Fibroblast of lung (primary cell): ENCODE measurements around the gene NPIPA5. TPM values are rescaled to one million over a fixed set of nuclear protein-coding genes. Genes with fewer than 3 reads are reported as not detected.
"Not testable (repeated sequence)": the region's sequence is repeated elsewhere in the genome, so short reads cannot be mapped to it uniquely, and the experiment has no call there.

Experiments
- DNase-seq, 2 donors: peaks; one replicate each; pipeline versions ENCODE4 v3.0.0 to v3.0.0-alpha.2; 2010; ENCODE audit warnings: low read depth in 2 of 2
- H2AFZ ChIP-seq: 2 replicates; pipeline ENCODE4 v1.5.1; 2012; ENCODE audit warnings: low read length, control low read depth, inconsistent platforms
- H3K27ac ChIP-seq: 2 replicates; pipeline ENCODE4 v1.5.1; 2011; ENCODE audit warnings: low read length, control low read depth; ENCODE audit not compliant: insufficient read depth
- H3K27me3 ChIP-seq: 2 replicates; pipeline ENCODE4 v1.5.1; 2011; ENCODE audit warnings: mild to moderate bottlenecking, low read length; ENCODE audit not compliant: control insufficient read depth, insufficient read depth
- H3K36me3 ChIP-seq: 2 replicates; pipeline ENCODE4 v1.5.1; 2011; ENCODE audit warnings: low read length; ENCODE audit not compliant: control insufficient read depth, insufficient read depth
- H3K4me1 ChIP-seq: 2 replicates; pipeline ENCODE4 v1.5.1; 2011; ENCODE audit warnings: low read length; ENCODE audit not compliant: control insufficient read depth, insufficient read depth; ENCODE audit errors: extremely low read depth
- H3K4me2 ChIP-seq: 2 replicates; pipeline ENCODE4 v1.5.1; 2011; ENCODE audit warnings: low read length, control low read depth; ENCODE audit not compliant: insufficient read depth; ENCODE audit errors: extremely low read depth
- H3K4me3 ChIP-seq, 4 experiments: fragments of 200-600 bp in 1 of 4; sonication (generic) in 1 of 4; replicated peaks in 1 of 4; 2 replicates each; pipeline ENCODE4 v1.5.1; 2011 to 2016; ENCODE audit warnings: low read length in 4 of 4, low read depth in 3 of 4, mild to moderate bottlenecking in 3 of 4, control low read depth in 2 of 4, inconsistent platforms in 1 of 4, mixed read lengths in 1 of 4; ENCODE audit not compliant: insufficient read depth in 1 of 4; ENCODE audit errors: control extremely low read depth in 1 of 4
- H3K79me2 ChIP-seq: 2 replicates; pipeline ENCODE4 v1.5.1; 2012; ENCODE audit warnings: mild to moderate bottlenecking, low read length, inconsistent platforms; ENCODE audit not compliant: control insufficient read depth, insufficient read depth
- H3K9ac ChIP-seq: 2 replicates; pipeline ENCODE4 v1.5.1; 2011; ENCODE audit warnings: mild to moderate bottlenecking, low read length, control low read depth; ENCODE audit not compliant: insufficient read depth
- H3K9me3 ChIP-seq: 2 replicates; pipeline ENCODE4 v1.5.1; 2012; ENCODE audit warnings: low read depth, low read length; ENCODE audit not compliant: control insufficient read depth, insufficient read depth
- H4K20me1 ChIP-seq: 2 replicates; pipeline ENCODE4 v1.5.1; 2011; ENCODE audit warnings: low read length; ENCODE audit not compliant: control insufficient read depth, insufficient read depth; ENCODE audit errors: extremely low read depth
- polyA plus RNA-seq, 2 donors: library from polyadenylated mRNA; depleted of rRNA in 1 of 2; stranded (reverse) in 1 of 2; unstranded in 1 of 2; fragments of >200 nt; gene quantifications; 2 replicates each; pipeline ENCODE4 v1.2.1, GENCODE V29; 2011 to 2012; ENCODE audit warnings: missing spikeins in 1 of 2
- total RNA-seq: library from RNA; depleted of rRNA; stranded (reverse); fragments of >200 nt; gene quantifications from 2 replicates; pipeline ENCODE4 v1.2.1, GENCODE V29; 2014

The NPIPA5 gene
- total and polyA plus RNA-seq, 2 donors (not counting 1 experiment from before 2014, with no cell fraction given) = 8.6 to 32.9 TPM

DNA sequence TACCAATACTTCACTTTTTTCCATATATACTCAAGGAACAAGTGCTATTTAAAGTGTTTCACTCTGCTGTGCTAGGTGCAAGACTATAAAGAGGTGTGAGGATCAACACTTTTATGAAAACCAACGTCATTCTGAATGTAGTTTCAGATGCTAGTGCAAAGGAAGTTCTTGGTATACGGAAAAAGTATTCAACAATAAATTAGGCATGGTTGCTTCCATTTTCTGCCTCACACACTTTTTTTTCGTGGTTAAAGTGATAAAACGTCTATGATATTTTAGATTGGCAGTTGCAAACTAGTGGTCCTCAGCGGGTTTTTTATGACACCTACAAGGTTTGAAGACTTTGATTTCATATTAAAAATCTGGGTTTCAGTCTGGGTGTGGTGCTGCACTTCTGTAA is 11.8 kb upstream of the NPIPA5 start:
- not testable (repeated sequence) for H3K4me2 ChIP-seq, H4K20me1 ChIP-seq, H3K4me1 ChIP-seq, H3K79me2 ChIP-seq, H3K9me3 ChIP-seq, H3K27me3 ChIP-seq, H3K9ac ChIP-seq, H3K27ac ChIP-seq, H2AFZ ChIP-seq, H3K36me3 ChIP-seq, H3K4me3 ChIP-seq, DNase-seq

DNA sequence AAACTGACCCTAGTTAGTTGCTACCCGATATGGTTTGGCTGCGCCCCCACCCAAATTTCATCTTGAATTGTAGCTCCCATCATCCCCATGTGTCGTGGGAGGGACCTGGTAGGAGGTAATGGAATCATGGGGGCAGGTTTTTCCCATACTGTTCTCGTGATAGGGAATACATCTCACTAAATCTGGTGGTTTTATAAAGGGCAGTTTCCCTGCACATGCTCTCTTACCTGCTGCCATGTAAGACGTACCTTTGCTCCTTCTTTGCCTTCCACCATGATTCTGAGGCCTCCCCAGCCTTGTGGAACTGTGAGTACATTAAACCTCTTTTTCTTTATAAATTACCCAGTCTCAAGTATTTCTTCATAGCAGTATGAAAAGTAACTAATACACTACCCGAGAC is 10.0 kb upstream of the NPIPA5 start:
- H3K4me3 ChIP-seq, H3K27me3 ChIP-seq, H3K4me2 ChIP-seq, H2AFZ ChIP-seq, H3K79me2 ChIP-seq, H3K4me1 ChIP-seq, DNase-seq, H3K27ac ChIP-seq, H3K36me3 ChIP-seq, H3K9ac ChIP-seq, H3K9me3 ChIP-seq, H4K20me1 ChIP-seq: not testable (repeated sequence)

DNA sequence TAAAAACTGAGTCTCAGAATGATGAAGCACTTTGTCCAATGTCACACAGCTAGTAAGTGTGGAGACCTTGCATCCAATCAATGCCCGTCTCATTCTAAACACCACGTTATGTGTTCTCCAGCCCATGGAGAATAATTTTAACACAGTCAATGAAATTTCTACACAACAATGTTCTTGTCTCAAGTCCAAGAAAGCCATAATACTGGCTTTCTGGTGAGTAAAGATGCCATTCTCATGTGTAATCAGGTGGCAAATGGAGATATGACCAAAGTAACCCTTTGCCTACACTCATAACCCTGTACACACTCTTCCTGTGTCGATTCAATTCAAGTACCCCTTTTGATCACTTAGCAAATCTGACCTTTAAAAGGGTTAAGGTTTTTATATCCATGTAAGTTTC is 4.7 kb upstream of the NPIPA5 start:
- not testable (repeated sequence) for H3K27me3 ChIP-seq, H3K79me2 ChIP-seq, H3K4me3 ChIP-seq, H2AFZ ChIP-seq, H3K9me3 ChIP-seq, H4K20me1 ChIP-seq, H3K4me2 ChIP-seq, H3K36me3 ChIP-seq, H3K27ac ChIP-seq, H3K4me1 ChIP-seq, H3K9ac ChIP-seq
- DNase-seq = peak; percentile 3 to 48

DNA sequence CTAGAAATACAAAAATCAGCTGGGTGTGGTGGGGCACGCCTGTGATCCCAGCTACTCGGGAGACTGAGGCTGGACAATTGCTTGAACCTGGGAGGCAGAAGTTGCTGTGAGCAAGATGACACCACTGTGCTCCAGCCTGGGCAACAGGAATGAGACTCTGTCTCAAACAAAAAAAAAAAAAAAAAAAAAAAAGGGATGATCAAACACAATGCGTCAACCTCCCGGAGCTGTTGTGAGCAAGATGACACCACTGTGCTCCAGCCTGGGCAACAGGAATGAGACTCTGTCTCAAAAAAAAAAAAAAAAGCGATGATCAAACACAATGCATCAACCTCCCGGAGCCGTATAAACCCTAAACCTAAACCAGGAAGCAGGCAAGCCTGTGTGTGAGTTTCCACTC is 20.6 kb downstream of the NPIPA5 start:
- not testable (repeated sequence) for DNase-seq

DNA sequence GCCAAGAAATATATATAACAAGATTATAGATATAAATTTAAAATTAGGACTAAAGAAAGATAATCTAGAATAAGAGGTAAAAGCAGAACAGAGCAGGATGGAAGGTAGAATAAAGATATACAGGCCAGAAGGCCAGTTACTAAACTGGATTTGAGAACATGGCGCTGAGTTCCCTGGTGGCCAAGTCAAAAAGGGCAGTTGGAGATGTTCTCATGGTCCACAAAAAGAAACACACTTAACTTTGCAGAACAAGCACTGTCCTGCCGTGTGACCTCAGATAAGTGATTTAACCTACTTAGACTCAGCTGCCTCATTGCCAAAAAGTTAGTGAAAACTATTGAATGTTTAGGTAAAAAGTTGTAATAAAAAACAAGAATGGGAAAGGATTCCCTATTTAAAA is 23.2 kb downstream of the NPIPA5 start:
- not testable (repeated sequence) for DNase-seq, H3K9me3 ChIP-seq, H3K36me3 ChIP-seq, H3K27me3 ChIP-seq, H3K9ac ChIP-seq, H4K20me1 ChIP-seq, H3K4me1 ChIP-seq, H2AFZ ChIP-seq, H3K4me2 ChIP-seq, H3K27ac ChIP-seq, H3K79me2 ChIP-seq, H3K4me3 ChIP-seq

More for the DNA sequence above, 20.6 kb downstream of the NPIPA5 start:
- not testable (repeated sequence) for H3K27ac ChIP-seq, H3K4me2 ChIP-seq, H4K20me1 ChIP-seq, H3K4me3 ChIP-seq, H3K79me2 ChIP-seq, H3K27me3 ChIP-seq, H3K36me3 ChIP-seq, H2AFZ ChIP-seq, H3K9ac ChIP-seq, H3K4me1 ChIP-seq, H3K9me3 ChIP-seq

DNA sequence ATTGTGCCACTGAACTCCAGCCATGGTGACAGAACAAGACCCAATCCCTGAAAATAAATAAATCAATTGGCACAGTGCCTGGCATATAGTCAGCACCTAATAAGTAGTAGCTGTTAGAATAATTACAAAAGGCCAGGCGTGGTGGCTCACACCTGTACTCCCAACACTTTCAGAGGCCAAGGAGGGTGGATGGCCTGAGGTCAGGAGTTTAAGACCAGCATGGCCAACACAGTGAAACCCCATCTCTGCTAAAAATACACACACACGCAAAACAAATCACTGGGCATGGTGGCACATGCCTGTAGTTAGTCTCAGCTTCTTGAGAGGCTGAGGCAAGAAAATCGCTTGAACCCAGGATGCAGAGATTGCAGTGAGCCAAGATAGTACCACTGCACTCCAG is 25.2 kb downstream of the NPIPA5 start:
- H3K4me3 ChIP-seq, H4K20me1 ChIP-seq, H3K4me2 ChIP-seq, H3K4me1 ChIP-seq, H3K36me3 ChIP-seq, DNase-seq, H3K79me2 ChIP-seq, H3K9ac ChIP-seq, H3K9me3 ChIP-seq, H3K27me3 ChIP-seq, H2AFZ ChIP-seq, H3K27ac ChIP-seq: not testable (repeated sequence)

DNA sequence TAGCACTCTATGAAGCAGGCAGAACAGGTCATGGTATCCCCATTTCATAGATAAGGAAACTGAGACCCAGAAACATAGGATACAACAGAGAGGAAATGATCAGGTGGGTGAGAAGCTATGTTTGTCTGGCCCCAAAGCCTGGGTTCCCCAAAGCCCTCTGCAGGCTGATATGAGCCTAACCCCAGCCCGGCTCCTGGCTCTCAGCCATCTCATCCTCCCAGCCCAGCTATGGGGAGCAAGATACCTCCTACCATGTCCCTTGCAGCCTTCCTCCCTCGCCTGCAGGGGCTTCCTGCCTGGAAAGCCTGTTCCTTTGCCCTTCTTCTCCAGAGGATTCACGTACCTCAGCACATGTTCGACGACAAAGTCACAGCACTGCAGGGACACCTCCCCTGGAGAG is 26.3 kb downstream of the NPIPA5 start:
- H3K4me2 ChIP-seq, H2AFZ ChIP-seq, H3K4me3 ChIP-seq, H4K20me1 ChIP-seq, H3K79me2 ChIP-seq, H3K4me1 ChIP-seq, DNase-seq, H3K36me3 ChIP-seq, H3K9ac ChIP-seq, H3K27ac ChIP-seq, H3K9me3 ChIP-seq, H3K27me3 ChIP-seq: not testable (repeated sequence)
